ENCODE results near the gene SYT12. TPM values are rescaled to one million over a fixed set of nuclear protein-coding genes. Genes with fewer than 3 reads are reported as not detected.
"Not testable (repeated sequence)": the region's sequence is repeated elsewhere in the genome, so short reads cannot be mapped to it uniquely, and the experiment has no call there.

SYT12 gene
- total and polyA plus RNA-seq, 9 donors, result 0.05 to 6.0 (median 0.87) TPM; not detected in 2

DNA sequence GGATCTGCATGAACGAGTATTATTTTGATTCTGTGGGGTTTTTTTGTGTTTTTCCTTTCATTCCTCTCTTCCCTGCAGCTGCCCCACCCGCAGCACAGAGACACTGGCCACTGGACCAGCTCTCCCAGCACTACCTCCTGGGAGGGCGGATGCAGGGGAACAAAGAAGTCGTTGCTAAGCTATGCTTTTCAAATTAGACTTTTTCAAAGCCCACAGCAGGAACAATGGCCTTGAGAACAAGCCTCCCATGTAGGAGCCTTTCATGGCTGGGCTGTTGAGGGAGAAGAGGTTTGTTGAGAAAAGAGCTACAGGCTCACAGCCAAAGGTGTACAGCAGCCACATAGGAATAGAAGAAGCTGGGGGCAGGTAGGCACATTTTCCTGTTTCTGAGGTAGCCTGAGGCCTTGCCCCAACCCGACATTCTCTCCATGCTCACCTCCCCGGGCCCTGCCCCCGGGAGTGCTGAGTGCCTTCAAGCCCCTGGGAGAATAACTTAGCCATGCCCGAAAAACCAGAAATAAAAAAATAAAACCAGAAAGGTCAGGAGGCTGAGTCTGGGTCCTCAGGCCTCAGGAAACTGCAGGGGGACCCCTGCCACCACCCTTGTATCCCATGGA, 20.5 kb upstream of the SYT12 start:
- TF ChIP-seq POLR2A (IDR thresholded peaks at IDR 0.05) (no peak), EP300 (IDR thresholded peaks at IDR 0.05) (no peak)
- TF ChIP-seq, protein P1, sequence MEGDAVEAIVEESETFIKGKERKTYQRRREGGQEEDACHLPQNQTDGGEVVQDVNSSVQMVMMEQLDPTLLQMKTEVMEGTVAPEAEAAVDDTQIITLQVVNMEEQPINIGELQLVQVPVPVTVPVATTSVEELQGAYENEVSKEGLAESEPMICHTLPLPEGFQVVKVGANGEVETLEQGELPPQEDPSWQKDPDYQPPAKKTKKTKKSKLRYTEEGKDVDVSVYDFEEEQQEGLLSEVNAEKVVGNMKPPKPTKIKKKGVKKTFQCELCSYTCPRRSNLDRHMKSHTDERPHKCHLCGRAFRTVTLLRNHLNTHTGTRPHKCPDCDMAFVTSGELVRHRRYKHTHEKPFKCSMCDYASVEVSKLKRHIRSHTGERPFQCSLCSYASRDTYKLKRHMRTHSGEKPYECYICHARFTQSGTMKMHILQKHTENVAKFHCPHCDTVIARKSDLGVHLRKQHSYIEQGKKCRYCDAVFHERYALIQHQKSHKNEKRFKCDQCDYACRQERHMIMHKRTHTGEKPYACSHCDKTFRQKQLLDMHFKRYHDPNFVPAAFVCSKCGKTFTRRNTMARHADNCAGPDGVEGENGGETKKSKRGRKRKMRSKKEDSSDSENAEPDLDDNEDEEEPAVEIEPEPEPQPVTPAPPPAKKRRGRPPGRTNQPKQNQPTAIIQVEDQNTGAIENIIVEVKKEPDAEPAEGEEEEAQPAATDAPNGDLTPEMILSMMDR (IDR thresholded peaks at IDR 0.05), result no peak
- WGBS, 3 donors, result 51 to 58% (median 53%) methylated on average over 8 of the region's 8 CpGs
- H3K4me3 ChIP-seq, result no peak overlapping the region
- H3K9me3 ChIP-seq, result no peaks in the 10 kb centered on the region
- no peaks in the 10 kb centered on the region for H3K27me3 ChIP-seq
- DNase-seq, result no peak
- intact Hi-C loops (cut with DNase I), result no loop called here
- no peak overlapping the region for H3K27ac ChIP-seq
- H3K4me1 ChIP-seq (ENCODE audit: insufficient read depth), result no peaks in the 10 kb centered on the region
- H3K36me3 ChIP-seq, result no peaks in the 10 kb centered on the region

GRCh38 chr11:67002921-67003411, 20.0 kb upstream of the SYT12 start:
- Histone ChIP-seq H3K4me3 (no peak overlapping the region), H3K4me1 (ENCODE audit: insufficient read depth) (no peaks in the 10 kb centered on the region), H3K9me3 (no peaks in the 10 kb centered on the region), H3K27me3 (no peaks in the 10 kb centered on the region), H3K27ac (no peak overlapping the region), H3K36me3 (no peaks in the 10 kb centered on the region)
- intact Hi-C loops (cut with DNase I), result no loop called here
- WGBS, 3 donors, result 92 to 94% (median 93%) methylated on average over 5 of the region's 5 CpGs
- no peak for DNase-seq
- TF ChIP-seq POLR2A (IDR thresholded peaks at IDR 0.05), result no peak
- TF ChIP-seq, protein P1 (IDR thresholded peaks at IDR 0.05), result no peak
- TF ChIP-seq EP300 (IDR thresholded peaks at IDR 0.05), result no peak

DNA sequence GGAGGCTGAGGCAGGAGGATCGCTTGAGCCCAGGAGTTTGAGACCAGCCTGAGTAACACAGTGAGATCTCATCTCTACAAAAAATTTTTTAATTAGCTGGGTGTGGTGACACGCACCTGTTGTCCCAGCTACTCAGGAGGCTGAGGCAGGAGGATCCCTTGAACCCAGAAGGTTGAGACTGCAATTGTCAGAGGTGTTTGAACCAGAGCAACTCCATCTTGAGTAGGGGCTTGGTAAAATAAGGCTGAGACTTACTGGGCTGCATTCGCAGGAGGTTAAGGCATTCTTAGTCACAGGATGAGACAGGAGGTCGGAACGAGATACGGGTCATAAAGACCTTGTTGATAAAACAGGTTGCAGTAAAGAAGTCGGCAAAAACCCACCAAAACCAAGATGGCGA, 17.7 kb upstream of the SYT12 start:
- H3K36me3 ChIP-seq; H3K27ac ChIP-seq; H3K4me1 ChIP-seq (ENCODE audit: insufficient read depth); DNase-seq; H3K9me3 ChIP-seq; H3K4me3 ChIP-seq; H3K27me3 ChIP-seq; intact Hi-C loops (cut with DNase I): not testable (repeated sequence)
- WGBS, 3 donors, result 88 to 95% (median 90%) methylated on average over 8 of the region's 8 CpGs

- Histone ChIP-seq H3K4me1 (ENCODE audit: insufficient read depth) (no peaks in the 10 kb centered on the region), H3K27me3 (no peaks in the 10 kb centered on the region), H3K36me3 (no peaks in the 10 kb centered on the region), H3K9me3 (no peaks in the 10 kb centered on the region), H3K4me3 (no peak overlapping the region), H3K27ac (no peak overlapping the region)
- intact Hi-C loops (cut with DNase I), result no loop called here
- no peak for DNase-seq
- no peak for TF ChIP-seq EP300 (IDR thresholded peaks at IDR 0.05)
- TF ChIP-seq POLR2A (IDR thresholded peaks at IDR 0.05), result no peak
- TF ChIP-seq, protein P1 (IDR thresholded peaks at IDR 0.05), result no peak
- WGBS, 3 donors, result 78 to 83% (median 81%) methylated on average over 14 of the region's 14 CpGs
Observed at GRCh38 chr11:67006029-67006884, 16.7 kb upstream of the SYT12 start.

- intact Hi-C loops (cut with DNase I), result no loop called here
- no peak overlapping the region for H3K27ac ChIP-seq
- H3K4me1 ChIP-seq (ENCODE audit: insufficient read depth), result no peaks in the 10 kb centered on the region
- TF ChIP-seq, protein P1 (IDR thresholded peaks at IDR 0.05), result no peak
- no peak for TF ChIP-seq POLR2A (IDR thresholded peaks at IDR 0.05)
- no peak for TF ChIP-seq EP300 (IDR thresholded peaks at IDR 0.05)
- 88 to 90% (median 88%) methylated on average over 7 of the region's 7 CpGs for WGBS, 3 donors
- no peak for DNase-seq
- no peaks in the 10 kb centered on the region for H3K9me3 ChIP-seq
- H3K27me3 ChIP-seq, result no peaks in the 10 kb centered on the region
- H3K4me3 ChIP-seq, result no peak overlapping the region
- H3K36me3 ChIP-seq, result no peaks in the 10 kb centered on the region
Observed at GRCh38 chr11:67007126-67007525, 15.8 kb upstream of the SYT12 start.
